Measurements from ENCODE around the gene IKZF2.
A peak's percentile ranks its signal among the peaks of the same experiment; 100 is the strongest.

The IKZF2 gene

GRCh38 chr2:212975333-212975732 lies 176.1 kb downstream of the IKZF2 start:
- H3K4me3 ChIP-seq (ENCODE audit: low read depth, low read length), result no peak overlapping the region
- TF ChIP-seq MAX (IDR thresholded peaks at IDR 0.05; ENCODE audit: low read depth, low read length) (no peak), CTCF (IDR thresholded peaks at IDR 0.05; ENCODE audit: low read depth, low read length) (no peak), POLR2A (IDR thresholded peaks at IDR 0.05; ENCODE audit: extremely low read depth, insufficient read length) (no peak), MYC (IDR thresholded peaks at IDR 0.05; ENCODE audit: low read depth, low read length) (no peak)
- no peak for DNase-seq (ENCODE audit: low read depth)

GRCh38 chr2:212974692-212975091 lies 176.7 kb downstream of the IKZF2 start:
- TF ChIP-seq MYC (IDR thresholded peaks at IDR 0.05; ENCODE audit: low read depth, low read length) (no peak), POLR2A (IDR thresholded peaks at IDR 0.05; ENCODE audit: extremely low read depth, insufficient read length) (no peak), CTCF (IDR thresholded peaks at IDR 0.05; ENCODE audit: low read depth, low read length) (no peak), MAX (IDR thresholded peaks at IDR 0.05; ENCODE audit: low read depth, low read length) (no peak)
- peak; percentile 67 for DNase-seq (ENCODE audit: low read depth)
- H3K4me3 ChIP-seq (ENCODE audit: low read depth, low read length), result no peak overlapping the region

GRCh38 chr2:212973347-212973746 lies 178.1 kb downstream of the IKZF2 start:
- no peak for DNase-seq (ENCODE audit: low read depth)
- no peak for TF ChIP-seq POLR2A (IDR thresholded peaks at IDR 0.05; ENCODE audit: extremely low read depth, insufficient read length)
- TF ChIP-seq CTCF (IDR thresholded peaks at IDR 0.05; ENCODE audit: low read depth, low read length), result no peak
- TF ChIP-seq MAX (IDR thresholded peaks at IDR 0.05; ENCODE audit: low read depth, low read length), result no peak
- TF ChIP-seq MYC (IDR thresholded peaks at IDR 0.05; ENCODE audit: low read depth, low read length), result no peak
- H3K4me3 ChIP-seq (ENCODE audit: low read depth, low read length), result no peak overlapping the region

GRCh38 chr2:212970132-212970531 lies 181.3 kb downstream of the IKZF2 start:
- TF ChIP-seq CTCF (IDR thresholded peaks at IDR 0.05; ENCODE audit: low read depth, low read length), result no peak
- TF ChIP-seq MYC (IDR thresholded peaks at IDR 0.05; ENCODE audit: low read depth, low read length), result no peak
- TF ChIP-seq POLR2A (IDR thresholded peaks at IDR 0.05; ENCODE audit: extremely low read depth, insufficient read length), result no peak
- no peak for TF ChIP-seq MAX (IDR thresholded peaks at IDR 0.05; ENCODE audit: low read depth, low read length)
- no peak for DNase-seq (ENCODE audit: low read depth)
- no peak overlapping the region for H3K4me3 ChIP-seq (ENCODE audit: low read depth, low read length)

- no peak for DNase-seq (ENCODE audit: low read depth)
- H3K4me3 ChIP-seq (ENCODE audit: low read depth, low read length), result no peak overlapping the region
- TF ChIP-seq MYC (IDR thresholded peaks at IDR 0.05; ENCODE audit: low read depth, low read length), result no peak
Observed at GRCh38 chr2:212968284-212969081, 182.9 kb downstream of the IKZF2 start.

- no peak for TF ChIP-seq MAX (IDR thresholded peaks at IDR 0.05; ENCODE audit: low read depth, low read length)
- TF ChIP-seq POLR2A (IDR thresholded peaks at IDR 0.05; ENCODE audit: extremely low read depth, insufficient read length), result no peak
- TF ChIP-seq CTCF (IDR thresholded peaks at IDR 0.05; ENCODE audit: low read depth, low read length), result no peak
- TF ChIP-seq MYC (IDR thresholded peaks at IDR 0.05; ENCODE audit: low read depth, low read length), result no peak
Observed at GRCh38 chr2:212966884-212967283, 184.5 kb downstream of the IKZF2 start.

More at GRCh38 chr2:212966884-212967283, 184.5 kb downstream of the IKZF2 start:
- H3K4me3 ChIP-seq (ENCODE audit: low read depth, low read length), result no peak overlapping the region
- no peak for DNase-seq (ENCODE audit: low read depth)
